HG03280 (cell line): Measurements from ENCODE around the gene TNFSF9.

ENCODE experiments used
- ATAC-seq: cut with Tn5 transposase; IDR thresholded peaks from one replicate; pipeline ENCODE4 v1.9.1; 2021; ENCODE audit warnings: mild to moderate bottlenecking, moderate library complexity; ENCODE audit not compliant: unreplicated experiment

Gene TNFSF9

DNA sequence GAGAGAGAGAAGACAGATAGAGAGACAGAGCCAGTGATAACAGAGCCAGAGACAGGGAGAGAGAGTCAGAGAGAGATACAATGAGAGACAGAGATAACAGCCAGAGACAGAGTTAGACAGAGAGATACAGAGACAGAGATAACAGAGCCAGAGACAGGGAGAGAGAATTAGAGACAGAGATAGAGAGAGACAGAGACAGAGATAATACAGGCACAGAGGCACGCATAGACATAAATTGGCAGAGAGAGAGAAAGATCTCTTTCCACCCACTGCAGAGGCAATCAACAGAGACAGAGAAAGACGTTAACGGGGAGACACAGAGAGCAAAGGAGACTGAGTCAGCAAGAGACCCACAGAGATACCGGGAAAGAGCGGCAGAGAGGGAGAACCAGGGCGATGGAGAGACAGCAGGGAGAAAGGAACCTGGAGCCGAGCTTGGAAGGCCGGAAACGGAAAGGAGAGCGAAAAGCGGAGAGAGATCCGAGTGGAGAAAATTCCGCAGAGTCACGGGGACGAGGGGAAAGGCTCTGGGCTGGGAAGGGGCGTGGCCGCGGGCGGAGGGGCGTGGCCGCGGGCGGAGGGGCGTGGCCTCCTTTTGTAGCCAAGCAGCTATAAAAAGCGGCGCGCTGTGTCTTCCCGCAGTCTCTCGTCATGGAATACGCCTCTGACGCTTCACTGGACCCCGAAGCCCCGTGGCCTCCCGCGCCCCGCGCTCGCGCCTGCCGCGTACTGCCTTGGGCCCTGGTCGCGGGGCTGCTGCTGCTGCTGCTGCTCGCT lies at the start of gene TNFSF9:
Gene TNFSF9 (plus strand): TSS at position 641 of the 777 bp plus-strand sequence. CDS start 11 bp downstream, at position 652.
- peak; percentile 42 for ATAC-seq

- peak; percentile 58 for ATAC-seq
Observed at GRCh38 chr19:6481541-6482342, 49.1 kb upstream of the TNFSF9 start, which contains the start of gene DENND1C. DENND1C (minus strand) TSS chr19:6481787; CDS start chr19:6481695, 92 bp downstream.

GRCh38 chr19:6482343-6482686 lies 48.5 kb upstream of the TNFSF9 start:
- ATAC-seq = no peak

DNA sequence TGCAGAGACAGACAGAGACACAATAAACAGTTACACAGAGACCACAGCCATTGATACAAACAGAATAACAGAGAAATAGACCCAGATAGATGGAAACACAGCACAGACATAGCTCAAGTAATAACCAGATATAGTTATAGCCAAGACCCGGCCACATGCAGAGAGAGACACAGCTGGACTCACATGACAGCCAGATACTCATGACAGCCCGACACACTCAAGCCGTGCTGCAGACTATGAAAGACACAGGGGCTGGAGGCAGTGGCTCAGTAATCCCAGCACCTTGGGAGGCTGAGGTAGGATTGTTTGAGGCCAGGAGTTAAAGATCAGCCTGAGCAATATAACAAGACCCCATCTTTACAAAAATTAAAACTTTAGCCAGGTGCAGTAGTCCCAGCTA lies 47.6 kb upstream of the TNFSF9 start:
- no peak for ATAC-seq

- ATAC-seq = no peak
Observed at GRCh38 chr19:6484230-6484629, 46.6 kb upstream of the TNFSF9 start.

GRCh38 chr19:6484831-6485230 lies 46.0 kb upstream of the TNFSF9 start:
- ATAC-seq = no peak

- peak; percentile 68 for ATAC-seq
Observed at GRCh38 chr19:6489278-6490061, 41.4 kb upstream of the TNFSF9 start.

- no peak for ATAC-seq
Observed at GRCh38 chr19:6490134-6490533, 40.7 kb upstream of the TNFSF9 start.

- ATAC-seq = no peak
Observed at GRCh38 chr19:6491802-6492592, 38.8 kb upstream of the TNFSF9 start.

DNA sequence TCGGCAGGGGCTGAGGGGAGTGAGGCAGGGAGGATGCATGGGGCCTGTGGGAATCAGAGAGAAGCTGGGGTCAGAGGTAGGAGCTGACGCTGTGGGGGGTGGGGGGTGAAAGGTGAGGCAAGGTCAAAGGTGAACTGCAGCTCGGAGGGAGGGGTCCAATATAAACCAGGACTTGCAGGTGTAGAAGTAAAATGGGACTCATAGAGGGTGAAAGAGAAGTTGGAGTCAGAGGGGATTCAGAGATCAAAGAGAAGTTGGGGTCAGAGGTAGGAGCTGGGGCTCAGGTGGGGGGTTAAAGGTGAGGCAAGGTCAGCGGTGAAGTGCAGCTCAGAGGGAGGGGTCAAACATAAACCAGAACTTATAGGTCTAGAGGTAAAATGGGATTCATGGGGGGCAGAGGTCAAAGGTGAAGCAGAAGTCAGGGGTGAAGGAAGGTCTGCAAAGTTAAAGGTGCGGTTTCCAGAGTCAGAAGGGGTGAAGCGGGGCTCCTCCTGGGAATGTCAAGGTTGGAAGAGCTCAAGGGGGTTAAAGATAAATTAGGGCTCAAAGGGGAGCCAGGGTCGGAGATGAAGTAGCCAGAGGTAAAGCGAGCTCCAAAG lies 36.3 kb upstream of the TNFSF9 start:
- no peak for ATAC-seq

- ATAC-seq = no peak
Observed at GRCh38 chr19:6495947-6496346, 34.9 kb upstream of the TNFSF9 start.

GRCh38 chr19:6498294-6499036 lies 32.4 kb upstream of the TNFSF9 start:
- ATAC-seq = no peak

GRCh38 chr19:6499052-6499790 lies 31.6 kb upstream of the TNFSF9 start:
- ATAC-seq = no peak

GRCh38 chr19:6500837-6501739 lies 29.7 kb upstream of the TNFSF9 start:
- no peak for ATAC-seq

- ATAC-seq = no peak
Observed at GRCh38 chr19:6501740-6502648, 28.8 kb upstream of the TNFSF9 start, which contains the start of gene TUBB4A. TUBB4A (minus strand) TSS chr19:6502309; CDS start chr19:6502212, 97 bp downstream.

- ATAC-seq = no peak
Observed at GRCh38 chr19:6503407-6504201, 27.2 kb upstream of the TNFSF9 start.
